Upper lobe of left lung (tissue), 6 donors: ENCODE results near the gene CD7. TPM values are rescaled to one million over a fixed set of nuclear protein-coding genes. Genes with fewer than 3 reads are reported as not detected.

ENCODE experiments used
- ATAC-seq, 2 donors: fragments of 200-7000 bp; cut with Tn5 transposase; one replicate each; pipeline ENCODE4 v1.9.1; 2022; ENCODE audit warnings: mild to moderate bottlenecking in 2 of 2, moderate library complexity in 2 of 2; ENCODE audit not compliant: low FRiP score in 2 of 2
- DNase-seq, 2 donors: peaks; one replicate each; pipeline ENCODE4 v3.0.0-alpha.2; 2019 to 2020
- H3K27ac ChIP-seq, 4 donors: fragments of 200-600 bp; sonication (generic); one replicate each; pipeline ENCODE4 v1.5.1; 2016 to 2019
- H3K27me3 ChIP-seq, 4 donors: fragments of 200-600 bp; sonication (generic); one replicate each; pipeline ENCODE4 v1.5.1; 2017 to 2019
- H3K36me3 ChIP-seq, 4 donors: fragments of 200-600 bp; sonication (generic); one replicate each; pipeline ENCODE4 v1.5.1; 2016 to 2019
- H3K4me1 ChIP-seq, 4 donors: fragments of 200-600 bp; sonication (generic); one replicate each; pipeline ENCODE4 v1.5.1; 2018 to 2019
- H3K4me3 ChIP-seq, 4 donors: fragments of 200-600 bp; sonication (generic); one replicate each; pipeline ENCODE4 v1.5.1; 2017 to 2019; ENCODE audit warnings: mild to moderate bottlenecking in 2 of 4, moderate library complexity in 1 of 4
- H3K9me3 ChIP-seq, 4 donors: fragments of 200-600 bp; sonication (generic); one replicate each; pipeline ENCODE4 v1.5.1; 2018 to 2019
- CTCF ChIP-seq, 6 experiments: fragments of 450-650 bp in 4 of 6; fragments of 200-600 bp in 2 of 6; sonication (generic) in 2 of 6; IDR thresholded peaks; one replicate each; pipeline ENCODE4 v1.5.1; 2016 to 2019; ENCODE audit warnings: antibody characterized with exemption in 6 of 6
- EP300 ChIP-seq, 4 donors: sonication (generic); formaldehyde crosslinking; IDR thresholded peaks; one replicate each; pipeline ENCODE4 v1.5.1; 2017; ENCODE audit warnings: antibody characterized with exemption in 4 of 4, control low read depth in 2 of 4
- POLR2A ChIP-seq, 4 donors: fragments of 450-650 bp; IDR thresholded peaks; one replicate each; pipeline ENCODE4 v1.5.1; 2016 to 2017; ENCODE audit warnings: antibody characterized with exemption in 4 of 4, mild to moderate bottlenecking in 2 of 4
- POLR2AphosphoS5 ChIP-seq, 2 donors: sonication (generic); formaldehyde crosslinking; IDR thresholded peaks; one replicate each; pipeline ENCODE4 v1.5.1; 2017; ENCODE audit warnings: antibody characterized with exemption in 2 of 2
- WGBS, 2 donors: methylation state at CpG; one replicate each; pipeline ENCODE4 v1.1.5; 2017 to 2018; 5-methylcytosine and 5-hydroxymethylcytosine counted together
- total RNA-seq, 6 donors: library from RNA; depleted of rRNA in 4 of 6; stranded (reverse); fragments of >200 nt in 4 of 6; gene quantifications; one replicate each; pipeline versions ENCODE4 v1.1.0 to v1.2.1, GENCODE V29; 2016 to 2021
- donor health status: DM: no; HTN: no; CAD: no; lungs with moderate emphysema.
- donor health status: DM: no; HTN: yes; CAD: no; lungs with severe emphysema.

The CD7 gene
- total RNA-seq, 6 donors from 2014 or later = 5.2 to 24.7 (median 7.6) TPM

DNA sequence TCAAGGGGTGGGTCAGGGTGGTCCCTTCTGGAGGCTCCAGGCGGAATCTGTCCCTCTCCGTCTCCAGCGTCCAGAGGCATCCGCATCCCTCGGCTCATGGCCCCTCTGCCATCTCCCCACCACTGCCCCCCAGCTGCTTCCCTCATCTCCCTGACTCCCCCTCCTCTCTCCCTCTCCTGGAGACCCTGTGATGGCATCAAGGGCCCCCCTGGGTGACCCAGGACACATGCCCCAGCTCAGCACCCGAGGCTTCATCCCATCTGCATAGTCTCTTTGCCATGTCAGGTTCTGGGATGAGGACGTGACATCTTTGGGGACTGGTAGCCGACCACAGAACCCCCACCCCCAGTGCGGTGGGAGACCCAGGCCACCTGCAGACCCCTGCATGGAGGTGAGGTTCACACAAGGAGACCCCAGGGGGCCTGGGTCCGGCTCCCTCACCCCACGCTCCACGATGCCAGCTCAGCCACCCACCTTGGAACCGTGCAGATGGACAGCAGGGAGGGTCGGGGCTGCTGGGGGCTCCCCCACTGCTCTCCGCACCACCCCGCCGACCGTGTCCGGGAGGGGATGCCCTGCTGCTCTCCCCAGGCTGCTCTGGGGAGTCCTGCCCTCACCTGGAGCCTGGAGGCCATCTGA is 12.4 kb upstream of the CD7 start:
- TF ChIP-seq CTCF (IDR thresholded peaks at IDR 0.05) (no peak), POLR2A (IDR thresholded peaks at IDR 0.05) (no peak), POLR2AphosphoS5 (IDR thresholded peaks at IDR 0.05) (no peak), EP300 (IDR thresholded peaks at IDR 0.05) (no peak)
- H3K27ac ChIP-seq = no peak overlapping the region

DNA sequence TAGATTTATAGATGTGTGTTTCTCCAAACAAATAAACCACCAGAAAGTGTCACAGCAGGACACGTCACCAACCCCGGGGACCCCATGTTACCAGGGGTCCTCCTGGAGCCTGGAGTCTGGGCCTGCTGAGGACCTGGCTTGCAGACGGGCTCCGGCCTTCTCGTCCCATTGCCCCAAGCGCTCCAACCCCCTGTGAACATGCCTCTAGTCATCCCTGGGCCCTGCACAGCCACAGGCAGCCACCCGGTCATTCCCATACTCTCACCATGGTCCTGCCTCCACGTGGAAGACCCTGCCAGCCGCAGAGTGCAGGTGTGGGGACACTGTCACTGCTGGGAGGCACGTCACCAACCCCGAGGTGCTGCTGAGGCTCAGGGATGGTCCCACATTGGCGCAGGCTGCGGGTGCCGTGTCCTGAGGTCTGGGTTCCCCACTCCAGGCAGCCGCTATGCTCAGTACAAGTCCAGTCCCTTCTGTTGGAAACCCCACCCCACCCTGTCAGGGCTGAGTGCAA is 11.6 kb upstream of the CD7 start:
- no peaks in the 10 kb centered on the region for H3K9me3 ChIP-seq
- TF ChIP-seq POLR2A (IDR thresholded peaks at IDR 0.05) (no peak), CTCF (IDR thresholded peaks at IDR 0.05) (no peak), EP300 (IDR thresholded peaks at IDR 0.05) (no peak), POLR2AphosphoS5 (IDR thresholded peaks at IDR 0.05) (no peak)
- no peaks in the 10 kb centered on the region for H3K27me3 ChIP-seq
- H3K4me1 ChIP-seq = peaks cover 19 to 31% (median 26%) of the 10 kb centered on the region in 4 donors
- H3K4me3 ChIP-seq = no peak overlapping the region
- H3K27ac ChIP-seq = no peak overlapping the region
- ATAC-seq (no peak), DNase-seq (peak in 1 of 2 donors; percentile 70)
- no peaks in the 10 kb centered on the region for H3K36me3 ChIP-seq
- WGBS, 2 donors = 91% methylated on average over 7 to 15 of the region's 15 CpGs

More for the DNA sequence above, 12.4 kb upstream of the CD7 start:
- ATAC-seq (no peak), DNase-seq (peak in 1 of 2 donors; percentile 66)
- Histone ChIP-seq H3K4me3 (no peak overlapping the region), H3K4me1 (peaks cover 27 to 39% (median 34%) of the 10 kb centered on the region in 4 donors), H3K27me3 (no peaks in the 10 kb centered on the region), H3K9me3 (no peaks in the 10 kb centered on the region), H3K36me3 (no peaks in the 10 kb centered on the region)
- 90 to 92% methylated on average over 6 to 9 of the region's 19 CpGs for WGBS, 2 donors

DNA sequence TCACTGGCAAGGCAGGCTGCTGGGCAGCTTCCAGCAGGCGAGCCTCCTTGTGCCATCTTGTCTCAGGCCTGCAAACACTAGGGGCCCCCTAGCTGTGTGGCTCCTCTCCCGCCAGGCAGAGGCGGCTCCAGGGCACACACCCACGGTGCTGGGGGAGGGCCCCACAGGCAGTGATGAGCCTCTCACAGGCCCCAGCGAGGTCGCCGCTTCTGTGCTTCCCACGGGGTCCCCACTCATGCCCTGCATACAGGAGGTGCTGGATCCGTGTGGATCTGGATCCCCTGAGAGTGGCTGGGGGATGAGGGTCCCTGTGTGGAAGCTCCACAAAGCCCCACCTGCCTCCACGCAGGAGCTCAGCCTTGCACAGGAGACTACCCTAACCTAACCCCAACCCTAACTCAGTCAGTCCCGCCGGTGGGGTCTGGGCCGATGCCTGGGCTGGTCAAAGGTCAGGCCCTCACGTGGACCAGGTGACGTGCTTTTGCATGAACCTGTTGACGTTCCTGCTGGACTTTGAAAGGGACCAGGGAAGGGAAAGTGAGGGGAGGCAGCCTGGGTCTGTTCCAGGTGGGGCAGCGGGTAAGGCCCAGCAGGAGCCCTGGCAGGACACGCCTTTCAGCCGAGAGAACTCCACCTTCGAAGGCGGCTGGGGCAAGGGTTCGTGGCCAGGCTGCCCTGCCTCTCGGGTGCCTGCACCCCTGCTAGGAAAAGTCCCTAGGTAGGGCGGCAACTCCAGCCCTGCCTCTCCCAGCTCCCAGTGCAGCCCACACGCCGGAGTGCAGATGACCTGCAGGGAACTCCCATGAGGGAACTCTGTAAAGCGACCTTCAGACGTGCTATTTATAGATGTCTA is 11.0 kb upstream of the CD7 start:
- Histone ChIP-seq H3K4me3 (no peak overlapping the region), H3K27ac (no peak overlapping the region), H3K9me3 (no peaks in the 10 kb centered on the region), H3K27me3 (no peaks in the 10 kb centered on the region), H3K36me3 (no peaks in the 10 kb centered on the region), H3K4me1 (peaks cover 15 to 24% (median 20%) of the 10 kb centered on the region in 4 donors)
- peak in 1 of 2 donors; percentile 74 for DNase-seq
- ATAC-seq = no peak
- TF ChIP-seq POLR2AphosphoS5 (IDR thresholded peaks at IDR 0.05) (no peak), CTCF (IDR thresholded peaks at IDR 0.05) (no peak), POLR2A (IDR thresholded peaks at IDR 0.05) (no peak), EP300 (IDR thresholded peaks at IDR 0.05) (no peak)
- WGBS, 2 donors = 80 to 86% methylated on average over 17 to 28 of the region's 28 CpGs

DNA sequence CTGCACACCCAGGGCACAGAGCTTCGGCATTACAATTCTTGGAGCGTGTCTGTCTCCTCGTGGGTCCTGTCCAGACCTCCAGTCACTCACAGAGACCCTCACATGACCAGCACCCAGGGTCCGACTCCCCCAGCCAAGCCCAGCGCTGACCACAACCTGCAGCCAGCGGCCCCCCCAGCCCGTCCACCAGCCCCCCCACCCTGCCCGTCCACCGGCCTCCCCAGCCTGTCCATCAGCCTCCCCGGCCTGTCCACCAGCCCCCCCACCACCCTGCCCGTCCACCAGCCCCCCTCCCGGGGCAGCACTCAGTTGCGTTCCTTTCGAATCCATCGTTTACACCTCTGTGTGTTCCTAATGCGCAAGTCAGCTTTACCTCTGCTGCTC is 10.3 kb upstream of the CD7 start:
- Histone ChIP-seq H3K36me3 (no peaks in the 10 kb centered on the region), H3K9me3 (no peaks in the 10 kb centered on the region), H3K4me3 (no peak overlapping the region), H3K4me1 (peaks cover 10 to 18% (median 15%) of the 10 kb centered on the region in 4 donors), H3K27ac (no peak overlapping the region), H3K27me3 (no peaks in the 10 kb centered on the region)
- WGBS, 2 donors = 71 to 88% methylated on average over 7 to 14 of the region's 16 CpGs
- DNase-seq (no peak), ATAC-seq (no peak)
- TF ChIP-seq CTCF (IDR thresholded peaks at IDR 0.05) = no peak
- TF ChIP-seq POLR2AphosphoS5 (IDR thresholded peaks at IDR 0.05) = no peak
- TF ChIP-seq POLR2A (IDR thresholded peaks at IDR 0.05) = no peak
- no peak for TF ChIP-seq EP300 (IDR thresholded peaks at IDR 0.05)
